ENCODE data around the gene RAD54L2.

DNA sequence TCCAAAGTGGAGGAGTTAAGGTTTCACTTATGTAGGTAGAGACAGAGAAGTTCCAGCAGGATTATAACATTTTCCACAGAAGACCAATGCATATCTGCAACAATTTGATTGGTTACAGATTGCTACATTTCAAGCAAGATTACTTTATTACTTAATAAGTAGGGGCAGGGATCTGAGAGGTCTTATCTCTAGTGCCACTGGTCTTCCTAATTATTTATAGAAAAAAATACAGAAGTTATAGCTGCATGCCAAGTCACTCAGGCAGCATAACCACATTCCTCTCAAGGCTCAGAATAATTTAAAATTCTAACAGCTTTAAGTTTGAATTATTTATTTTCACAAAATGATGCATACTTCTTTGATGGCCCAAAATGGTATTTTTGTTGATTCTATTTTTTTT is 30.5 kb downstream of the RAD54L2 start:
- TF ChIP-seq POLR2A (IDR thresholded peaks at IDR 0.05) (no peak), EP300 (IDR thresholded peaks at IDR 0.05) (no peak)
- TF ChIP-seq, protein P1, sequence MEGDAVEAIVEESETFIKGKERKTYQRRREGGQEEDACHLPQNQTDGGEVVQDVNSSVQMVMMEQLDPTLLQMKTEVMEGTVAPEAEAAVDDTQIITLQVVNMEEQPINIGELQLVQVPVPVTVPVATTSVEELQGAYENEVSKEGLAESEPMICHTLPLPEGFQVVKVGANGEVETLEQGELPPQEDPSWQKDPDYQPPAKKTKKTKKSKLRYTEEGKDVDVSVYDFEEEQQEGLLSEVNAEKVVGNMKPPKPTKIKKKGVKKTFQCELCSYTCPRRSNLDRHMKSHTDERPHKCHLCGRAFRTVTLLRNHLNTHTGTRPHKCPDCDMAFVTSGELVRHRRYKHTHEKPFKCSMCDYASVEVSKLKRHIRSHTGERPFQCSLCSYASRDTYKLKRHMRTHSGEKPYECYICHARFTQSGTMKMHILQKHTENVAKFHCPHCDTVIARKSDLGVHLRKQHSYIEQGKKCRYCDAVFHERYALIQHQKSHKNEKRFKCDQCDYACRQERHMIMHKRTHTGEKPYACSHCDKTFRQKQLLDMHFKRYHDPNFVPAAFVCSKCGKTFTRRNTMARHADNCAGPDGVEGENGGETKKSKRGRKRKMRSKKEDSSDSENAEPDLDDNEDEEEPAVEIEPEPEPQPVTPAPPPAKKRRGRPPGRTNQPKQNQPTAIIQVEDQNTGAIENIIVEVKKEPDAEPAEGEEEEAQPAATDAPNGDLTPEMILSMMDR (IDR thresholded peaks at IDR 0.05) = no peak
